Spleen (tissue), 11 donors: ENCODE measurements around the gene HIGD2B. TPM values are rescaled to one million over a fixed set of nuclear protein-coding genes. Genes with fewer than 3 reads are reported as not detected.
"Not testable (repeated sequence)": the region's sequence is repeated elsewhere in the genome, so short reads cannot be mapped to it uniquely, and the experiment has no call there.

Source experiments
- DNase-seq: peaks from one replicate; pipeline ENCODE4 v3.0.0-alpha.2; 2020
- H3K27ac ChIP-seq, 8 donors: fragments of 200-600 bp; sonication (generic) in 7 of 8; 1 replicate in 4 of 8; 2 replicates in 4 of 8; pipeline versions ENCODE4 v1.5.0 to v1.8.0; 2016 to 2021; ENCODE audit warnings: inconsistent platforms in 4 of 8, mild to moderate bottlenecking in 4 of 8, moderate library complexity in 1 of 8
- H3K27me3 ChIP-seq, 7 donors: fragments of 200-600 bp; sonication (generic) in 6 of 7; replicated peaks in 1 of 7; 1 replicate in 4 of 7; 2 replicates in 3 of 7; pipeline versions ENCODE4 v1.5.0 to v1.8.0; 2016 to 2021; ENCODE audit warnings: inconsistent platforms in 3 of 7, mild to moderate bottlenecking in 1 of 7
- H3K36me3 ChIP-seq, 6 donors: fragments of 200-600 bp; sonication (generic) in 5 of 6; 1 replicate in 4 of 6; 2 replicates in 2 of 6; pipeline versions ENCODE4 v1.5.0 to v1.8.0; 2016 to 2021; ENCODE audit warnings: inconsistent platforms in 2 of 6
- H3K4me1 ChIP-seq, 6 donors: fragments of 200-600 bp; sonication (generic) in 5 of 6; 1 replicate in 3 of 6; 2 replicates in 3 of 6; pipeline versions ENCODE4 v1.5.0 to v1.8.0; 2016 to 2021; ENCODE audit warnings: inconsistent platforms in 3 of 6
- H3K4me3 ChIP-seq, 8 donors: fragments of 200-600 bp; sonication (generic) in 7 of 8; 1 replicate in 4 of 8; 2 replicates in 4 of 8; pipeline versions ENCODE4 v1.5.0 to v1.8.0; 2016 to 2021; ENCODE audit warnings: inconsistent platforms in 4 of 8, mild to moderate bottlenecking in 4 of 8, moderate library complexity in 2 of 8
- H3K9me3 ChIP-seq, 8 donors: fragments of 200-600 bp; sonication (generic) in 7 of 8; 1 replicate in 4 of 8; 2 replicates in 4 of 8; pipeline versions ENCODE4 v1.5.0 to v1.8.0; 2016 to 2021; ENCODE audit warnings: inconsistent platforms in 4 of 8
- POLR2A ChIP-seq, 3 donors: fragments of 450-650 bp; IDR thresholded peaks; one replicate each; pipeline ENCODE4 v1.5.1; 2017; ENCODE audit warnings: antibody characterized with exemption in 3 of 3, mild to moderate bottlenecking in 1 of 3
- POLR2AphosphoS5 ChIP-seq, 3 donors: sonication (generic); formaldehyde crosslinking; IDR thresholded peaks; one replicate each; pipeline ENCODE4 v1.5.1; 2017; ENCODE audit warnings: antibody characterized with exemption in 3 of 3
- WGBS, 5 donors: extraction: QIAGEN DNeasy Blood & Tissue Kit in 3 of 5; methylation state at CpG; one replicate each; pipeline versions ENCODE4 v1.1.5 to v1.1.7; 2013 to 2018; 5-methylcytosine and 5-hydroxymethylcytosine counted together
- intact Hi-C: fragments of 100-400 bp; cut with DNase I; formaldehyde crosslinking; loops from one replicate; pipeline ENCODE4 v1.15.0; 2023; ENCODE audit warnings: low total_unique reads
- polyA plus RNA-seq, 3 donors: library from polyadenylated mRNA; stranded (reverse); fragments of 200-250 nt; gene quantifications; one replicate each; pipeline ENCODE4 v1.2.1, GENCODE V29; 2013
- total RNA-seq, 7 donors: library from RNA; depleted of rRNA in 3 of 7; stranded (reverse); fragments of >200 nt in 3 of 7; fragmentation: NEBNext Ultra II Directional in 4 of 7; extraction: Animal tissue kit (Norgen Biotek cat#: 25700) in 4 of 7; gene quantifications; one replicate each; pipeline versions ENCODE4 v1.1.0 to v1.2.1, GENCODE V29; 2016 to 2021
- TF ChIP-seq, protein P1 (sequence below), 11 experiments: fragments of 200-600 bp in 7 of 11; fragments of 450-650 bp in 4 of 11; sonication (generic) in 4 of 11; IDR thresholded peaks in 8 of 11; conservative IDR thresholded peaks in 3 of 11; 1 replicate in 7 of 11; 2 replicates in 4 of 11; pipeline versions ENCODE4 v1.4.0 to v1.8.0; 2016 to 2021; ENCODE audit warnings: antibody characterized with exemption in 11 of 11, inconsistent platforms in 4 of 11, mild to moderate bottlenecking in 1 of 11
- donor health status: healthy with polysubstance abuse.
- donor health status: DM: no; HTN: no; CAD: no; lungs with moderate emphysema.
- donor health status: DM: no; HTN: no; CAD: no.
- donor health status: Bipolar disorder and iron deficiency.
- donor health status: healthy.
- donor health status: DM: no; HTN: no; CAD: no.
- donor health status: DM: yes; HTN: yes; CAD: no.

The HIGD2B gene
- total and polyA plus RNA-seq, 10 donors: not detected

DNA sequence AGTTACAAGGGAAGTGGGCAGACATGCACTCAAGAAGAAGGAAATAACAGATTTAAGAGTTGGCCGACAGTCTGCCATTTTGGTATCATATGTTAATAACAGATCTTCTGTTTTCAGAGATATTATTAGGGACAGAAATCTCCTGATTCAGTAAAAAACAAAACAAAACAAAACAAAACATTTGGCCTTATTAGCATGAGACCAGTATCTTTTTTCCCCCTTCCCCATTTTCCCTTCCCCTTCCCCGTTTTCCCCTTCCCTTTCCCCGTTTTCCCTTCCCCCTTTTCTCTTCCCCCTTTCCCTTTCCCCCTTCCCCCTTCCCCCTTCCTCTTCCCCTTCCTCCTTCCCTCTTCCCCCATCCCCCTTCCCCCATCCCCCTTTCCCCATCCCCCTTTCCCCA lies 39.5 kb upstream of the HIGD2B start:
- no peaks in the 10 kb centered on the region for H3K4me1 ChIP-seq
- TF ChIP-seq, protein P1, sequence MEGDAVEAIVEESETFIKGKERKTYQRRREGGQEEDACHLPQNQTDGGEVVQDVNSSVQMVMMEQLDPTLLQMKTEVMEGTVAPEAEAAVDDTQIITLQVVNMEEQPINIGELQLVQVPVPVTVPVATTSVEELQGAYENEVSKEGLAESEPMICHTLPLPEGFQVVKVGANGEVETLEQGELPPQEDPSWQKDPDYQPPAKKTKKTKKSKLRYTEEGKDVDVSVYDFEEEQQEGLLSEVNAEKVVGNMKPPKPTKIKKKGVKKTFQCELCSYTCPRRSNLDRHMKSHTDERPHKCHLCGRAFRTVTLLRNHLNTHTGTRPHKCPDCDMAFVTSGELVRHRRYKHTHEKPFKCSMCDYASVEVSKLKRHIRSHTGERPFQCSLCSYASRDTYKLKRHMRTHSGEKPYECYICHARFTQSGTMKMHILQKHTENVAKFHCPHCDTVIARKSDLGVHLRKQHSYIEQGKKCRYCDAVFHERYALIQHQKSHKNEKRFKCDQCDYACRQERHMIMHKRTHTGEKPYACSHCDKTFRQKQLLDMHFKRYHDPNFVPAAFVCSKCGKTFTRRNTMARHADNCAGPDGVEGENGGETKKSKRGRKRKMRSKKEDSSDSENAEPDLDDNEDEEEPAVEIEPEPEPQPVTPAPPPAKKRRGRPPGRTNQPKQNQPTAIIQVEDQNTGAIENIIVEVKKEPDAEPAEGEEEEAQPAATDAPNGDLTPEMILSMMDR (IDR thresholded peaks at IDR 0.05 in 8 of 11, conservative IDR thresholded peaks at IDR 0.05 in 3 of 11): no peak
- TF ChIP-seq POLR2A (IDR thresholded peaks at IDR 0.05): no peak
- no peak for TF ChIP-seq POLR2AphosphoS5 (IDR thresholded peaks at IDR 0.05)
- H3K9me3 ChIP-seq: no peaks in the 10 kb centered on the region
- WGBS, 5 donors: 62 to 86% (median 66%) methylated on average over 3 of the region's 3 CpGs
- no peaks in the 10 kb centered on the region for H3K27me3 ChIP-seq
- intact Hi-C loops: no loop called here
- no peak overlapping the region for H3K27ac ChIP-seq
- peaks cover 0 to 43% (median 0%) of the 10 kb centered on the region in 6 donors for H3K36me3 ChIP-seq
- no peak for DNase-seq
- H3K4me3 ChIP-seq: no peak overlapping the region

DNA sequence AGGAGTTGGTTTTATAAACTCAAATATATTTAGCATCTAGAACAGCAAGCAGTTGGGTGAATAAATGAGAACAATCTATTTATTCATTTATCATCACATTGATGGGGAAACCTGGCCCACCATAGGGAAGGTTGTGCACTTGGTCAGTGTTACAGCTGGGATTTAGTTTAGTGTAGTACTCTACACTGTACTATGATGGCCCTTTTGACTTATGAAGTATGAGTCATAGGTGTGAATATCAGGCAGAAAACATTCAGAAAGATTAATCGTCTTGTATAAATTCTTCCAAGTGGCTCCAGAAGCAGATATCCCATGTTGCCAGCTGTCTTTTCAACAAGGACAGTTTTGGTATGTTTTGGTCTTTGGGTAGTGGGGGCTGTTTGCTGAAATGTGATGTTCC lies 38.0 kb upstream of the HIGD2B start:
- Histone ChIP-seq H3K4me1 (no peaks in the 10 kb centered on the region), H3K27me3 (no peaks in the 10 kb centered on the region), H3K36me3 (peaks cover 0 to 39% (median under 1%) of the 10 kb centered on the region in 6 donors), H3K27ac (no peak overlapping the region), H3K4me3 (no peak overlapping the region), H3K9me3 (no peaks in the 10 kb centered on the region)
- 81 to 100% (median 91%) methylated on average over 1 of the region's 1 CpG for WGBS, 5 donors
- TF ChIP-seq POLR2A (IDR thresholded peaks at IDR 0.05): no peak
- TF ChIP-seq, protein P1 (IDR thresholded peaks at IDR 0.05 in 8 of 11, conservative IDR thresholded peaks at IDR 0.05 in 3 of 11): no peak
- no peak for TF ChIP-seq POLR2AphosphoS5 (IDR thresholded peaks at IDR 0.05)
- no peak for DNase-seq
- intact Hi-C loops: loop anchor here (5.0 kb wide), 1 partner anchor 358 kb away; no protein-coding TSS in a partner anchor

DNA sequence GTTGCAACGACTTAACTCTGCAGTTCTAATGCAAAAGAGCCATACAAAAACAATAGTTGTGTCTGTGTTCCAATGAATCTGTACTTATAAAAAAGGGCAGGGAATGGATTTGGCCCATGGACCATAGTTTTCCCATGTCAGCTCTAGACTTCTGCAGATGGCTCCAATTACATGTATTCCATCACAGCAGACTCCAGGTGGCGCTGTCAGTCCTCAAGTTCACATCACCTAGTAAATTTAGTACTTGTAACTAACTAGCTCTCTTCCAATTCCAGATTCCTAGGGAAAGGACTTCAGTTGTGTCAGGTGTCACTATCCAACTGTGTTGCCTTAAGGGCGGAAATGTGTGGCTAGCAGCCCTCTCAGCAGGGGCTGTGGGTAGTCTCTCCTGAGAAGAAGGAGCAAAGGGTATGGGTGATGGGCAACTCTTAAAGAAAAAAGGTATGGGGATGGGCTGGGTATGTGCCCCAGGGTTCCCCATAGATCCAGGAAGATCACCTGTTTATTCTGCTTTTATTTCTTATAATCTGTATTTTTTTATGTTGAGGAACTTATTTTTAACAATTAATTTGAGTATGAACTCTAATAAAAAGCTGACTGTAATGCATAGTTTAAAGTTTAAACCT lies 36.2 kb upstream of the HIGD2B start:
- H3K4me3 ChIP-seq: no peak overlapping the region
- 28 to 41% (median 39%) methylated on average over 3 of the region's 3 CpGs for WGBS, 5 donors
- DNase-seq: peak; percentile 81
- H3K9me3 ChIP-seq: no peaks in the 10 kb centered on the region
- H3K27me3 ChIP-seq: no peaks in the 10 kb centered on the region
- intact Hi-C loops: loop anchor here (5.0 kb wide), 1 partner anchor 360 kb away; no protein-coding TSS in a partner anchor
- H3K27ac ChIP-seq: no peak overlapping the region
- TF ChIP-seq, protein P1 (IDR thresholded peaks at IDR 0.05 in 8 of 11, conservative IDR thresholded peaks at IDR 0.05 in 3 of 11): peak in 10 of 11 experiments; percentile 44 to 77 (median 63)
- no peak for TF ChIP-seq POLR2A (IDR thresholded peaks at IDR 0.05)
- no peaks in the 10 kb centered on the region for H3K4me1 ChIP-seq
- H3K36me3 ChIP-seq: peaks cover 0 to 41% (median 17%) of the 10 kb centered on the region in 6 donors

DNA sequence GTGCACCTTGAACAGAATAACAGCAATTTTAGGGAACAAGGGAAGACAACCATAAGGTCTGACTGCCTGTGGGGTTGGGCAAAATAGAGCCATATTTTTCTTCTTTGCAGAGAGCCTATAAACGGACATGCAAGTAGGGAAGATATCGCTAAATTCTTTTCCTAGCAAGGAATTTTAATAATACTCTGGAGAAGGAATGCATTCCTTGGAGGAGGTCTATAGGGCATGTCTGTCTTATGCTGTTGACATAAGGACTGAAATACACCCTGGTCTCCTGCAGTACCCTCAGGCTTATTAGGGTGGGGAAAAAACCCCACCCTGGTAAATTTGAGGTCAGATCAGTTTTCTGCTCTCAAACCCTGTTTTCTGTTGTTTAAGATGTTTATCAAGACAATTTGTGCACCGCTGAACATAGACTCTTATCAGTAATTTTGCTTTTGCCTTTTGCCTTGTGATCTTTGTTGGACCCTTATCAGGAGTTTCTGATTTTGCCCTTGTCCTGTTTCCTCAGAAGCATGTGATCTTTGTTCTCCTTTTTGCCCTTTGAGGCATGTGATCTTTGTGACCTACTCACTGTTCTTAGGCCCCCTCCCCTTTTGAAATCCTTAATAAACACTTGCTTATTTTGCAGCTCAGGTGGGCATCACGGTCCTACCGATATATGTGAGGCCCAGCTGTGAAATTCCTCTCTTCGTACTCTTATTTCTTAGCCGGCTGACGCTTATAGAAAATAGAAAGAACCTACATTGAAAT lies 22.7 kb upstream of the HIGD2B start:
- not testable (repeated sequence) for H3K27me3 ChIP-seq, DNase-seq, H3K9me3 ChIP-seq, H3K27ac ChIP-seq, H3K4me3 ChIP-seq, H3K4me1 ChIP-seq
- H3K36me3 ChIP-seq: peaks cover 0 to 40% (median 16%) of the 10 kb centered on the region in 6 donors
- intact Hi-C loops: loop anchor here (10.0 kb wide), 1 partner anchor 114 kb away; no protein-coding TSS in a partner anchor
- 86 to 91% (median 87%) methylated on average over 8 of the region's 8 CpGs for WGBS, 5 donors
